Measurements from ENCODE around the gene RUFY4.
"Not testable (repeated sequence)": the region's sequence is repeated elsewhere in the genome, so short reads cannot be mapped to it uniquely, and the experiment has no call there.

Gene RUFY4

DNA sequence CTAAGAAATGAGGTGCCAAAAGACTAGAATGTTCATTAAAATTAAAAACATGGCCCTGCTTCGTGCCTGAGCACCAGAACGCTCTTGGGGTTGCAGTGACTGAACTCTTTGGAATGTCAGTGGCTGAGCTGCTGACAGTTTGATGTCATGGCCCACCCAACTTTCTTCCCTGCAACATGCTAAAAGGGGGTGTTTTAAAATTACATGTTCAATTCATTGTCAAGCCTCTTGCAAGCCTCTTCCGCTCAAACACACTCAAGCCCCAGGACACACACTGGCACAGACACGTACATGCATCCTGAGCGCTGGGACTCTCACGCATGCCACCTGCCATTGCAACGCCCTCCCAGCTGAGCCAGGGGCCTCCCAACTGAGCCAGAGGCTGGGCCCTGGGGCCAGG, 12.6 kb downstream of the RUFY4 start:
- Mint-ChIP-seq H3K9me3 (ENCODE audit: low read depth) (peaks cover 5% of the 10 kb centered on the region), H3K27me3 (peaks cover 1% of the 10 kb centered on the region), H3K36me3 (peaks cover 4% of the 10 kb centered on the region), H3K4me3 (no peak overlapping the region), H3K4me1 (ENCODE audit: low read depth) (no peaks in the 10 kb centered on the region), H3K27ac (no peak overlapping the region)

DNA sequence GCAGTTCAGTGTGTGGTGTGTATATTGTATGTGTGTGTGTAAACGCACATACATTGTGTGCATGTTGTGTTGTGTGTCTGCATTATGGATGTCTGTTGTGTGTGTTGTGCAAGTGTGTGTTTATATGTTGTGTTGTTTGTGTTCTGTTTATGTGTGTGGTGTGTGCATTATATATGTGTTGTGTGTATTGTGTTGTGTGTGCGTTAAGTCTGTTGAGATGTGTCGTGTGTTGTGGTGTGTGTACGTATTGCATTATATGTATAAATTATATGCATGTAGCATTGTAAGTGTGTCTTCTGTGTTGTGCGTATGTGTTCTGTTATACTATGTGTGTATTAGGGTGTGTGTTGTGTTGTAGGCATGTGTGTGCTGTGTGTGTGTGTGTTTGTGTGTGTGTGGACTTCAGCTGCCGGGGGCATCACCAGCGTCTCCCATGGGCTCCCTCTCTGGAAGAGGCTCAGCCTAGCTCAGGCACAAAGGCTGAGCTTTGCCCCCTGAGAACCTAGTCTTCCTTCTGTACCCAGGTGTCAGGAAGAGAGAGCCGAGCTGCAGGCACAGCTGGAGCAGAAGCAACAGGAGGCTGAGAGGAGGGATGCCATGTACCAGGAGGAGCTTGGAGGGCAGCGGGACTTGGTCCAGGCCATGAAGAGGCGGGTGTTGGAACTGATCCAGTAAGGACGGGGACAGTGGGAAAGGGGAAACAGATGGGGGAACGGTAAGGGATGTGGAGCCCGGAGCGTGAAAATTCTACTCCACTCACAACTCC, 13.7 kb downstream of the RUFY4 start:
- H3K27me3 Mint-ChIP-seq = peaks cover 1% of the 10 kb centered on the region
- no peak overlapping the region for H3K4me3 Mint-ChIP-seq
- H3K27ac Mint-ChIP-seq = no peak overlapping the region
- peaks cover 4% of the 10 kb centered on the region for H3K36me3 Mint-ChIP-seq
- H3K4me1 Mint-ChIP-seq (ENCODE audit: low read depth) = no peaks in the 10 kb centered on the region
- peaks cover 5% of the 10 kb centered on the region for H3K9me3 Mint-ChIP-seq (ENCODE audit: low read depth)

DNA sequence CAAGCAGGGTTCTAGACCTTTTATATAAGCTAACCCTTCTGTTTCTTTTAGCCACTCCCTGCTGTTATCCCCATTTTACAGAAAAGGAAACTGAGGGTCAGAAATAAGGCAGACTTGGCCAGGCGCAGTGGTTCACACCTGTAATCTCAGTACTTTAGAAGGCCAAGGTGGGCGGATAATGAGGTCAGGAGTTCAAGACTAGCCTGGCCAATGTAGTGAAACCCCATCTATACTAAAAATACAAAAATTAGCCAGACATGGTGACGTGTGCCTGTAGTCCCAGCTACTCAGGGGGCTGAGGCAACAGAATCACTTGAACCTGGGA, 14.3 kb downstream of the RUFY4 start:
- Mint-ChIP-seq H3K27ac (no peak overlapping the region), H3K36me3 (peaks cover 4% of the 10 kb centered on the region), H3K4me1 (ENCODE audit: low read depth) (no peaks in the 10 kb centered on the region), H3K9me3 (ENCODE audit: low read depth) (peaks cover 5% of the 10 kb centered on the region), H3K27me3 (peaks cover 1% of the 10 kb centered on the region), H3K4me3 (no peak overlapping the region)

GRCh38 chr2:218086478-218086877, 17.4 kb downstream of the RUFY4 start:
- H3K9me3 Mint-ChIP-seq (ENCODE audit: low read depth) = peaks cover 5% of the 10 kb centered on the region
- no peak overlapping the region for H3K27ac Mint-ChIP-seq
- no peak overlapping the region for H3K4me3 Mint-ChIP-seq
- peaks cover 4% of the 10 kb centered on the region for H3K36me3 Mint-ChIP-seq
- peaks cover 4% of the 10 kb centered on the region for H3K27me3 Mint-ChIP-seq
- H3K4me1 Mint-ChIP-seq (ENCODE audit: low read depth) = no peaks in the 10 kb centered on the region

GRCh38 chr2:218089259-218089658, 20.2 kb downstream of the RUFY4 start:
- Mint-ChIP-seq H3K36me3 (peaks cover 4% of the 10 kb centered on the region), H3K27ac (no peak overlapping the region), H3K4me3 (no peak overlapping the region), H3K27me3 (peaks cover 3% of the 10 kb centered on the region), H3K4me1 (ENCODE audit: low read depth) (no peaks in the 10 kb centered on the region), H3K9me3 (ENCODE audit: low read depth) (peaks cover 5% of the 10 kb centered on the region)

DNA sequence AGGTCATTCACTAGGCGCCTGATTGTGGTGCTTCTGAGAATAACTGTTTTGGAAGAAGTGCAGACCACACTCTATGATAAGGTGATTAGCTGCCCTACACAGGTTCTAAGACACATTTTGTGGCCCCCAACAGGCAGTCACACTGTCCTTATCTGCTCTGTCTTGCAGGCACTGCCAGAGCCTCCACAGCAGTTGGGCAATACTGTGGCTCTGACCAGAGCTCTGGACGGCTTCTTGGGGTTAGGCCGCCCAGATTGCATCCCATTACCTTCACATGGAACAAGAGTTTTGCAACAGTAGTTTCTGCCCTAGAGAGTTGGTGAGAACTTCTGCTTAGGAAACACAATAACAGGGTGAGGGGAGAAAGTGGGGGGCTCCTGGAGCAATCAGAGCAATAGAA, 22.7 kb downstream of the RUFY4 start:
- no peak overlapping the region for H3K4me3 Mint-ChIP-seq
- peaks cover 3% of the 10 kb centered on the region for H3K27me3 Mint-ChIP-seq
- H3K36me3 Mint-ChIP-seq = no peaks in the 10 kb centered on the region
- H3K27ac Mint-ChIP-seq = no peak overlapping the region
- H3K4me1 Mint-ChIP-seq (ENCODE audit: low read depth) = no peaks in the 10 kb centered on the region
- H3K9me3 Mint-ChIP-seq (ENCODE audit: low read depth) = no peaks in the 10 kb centered on the region

DNA sequence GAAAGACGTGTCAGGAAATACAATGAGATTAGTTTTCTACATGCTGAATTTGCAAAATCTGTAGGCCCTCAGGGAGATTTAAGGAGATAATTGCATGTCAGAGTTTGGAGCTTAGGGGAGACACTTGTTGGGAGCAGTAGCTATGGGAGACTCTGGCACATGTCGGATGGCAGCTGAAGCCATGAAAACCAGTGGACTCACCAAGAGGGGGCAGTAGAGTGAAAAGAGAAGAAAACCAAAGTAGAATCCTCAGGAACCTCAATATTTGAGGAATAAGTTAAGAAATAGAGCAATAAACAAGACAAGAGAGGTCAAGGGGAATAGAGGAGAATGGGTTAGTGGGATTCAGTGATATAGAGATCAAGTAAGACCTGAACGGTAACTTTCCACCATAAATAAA, 24.8 kb downstream of the RUFY4 start:
- Mint-ChIP-seq H3K9me3 (ENCODE audit: low read depth) (no peaks in the 10 kb centered on the region), H3K27me3 (peaks cover 3% of the 10 kb centered on the region), H3K4me1 (ENCODE audit: low read depth) (no peaks in the 10 kb centered on the region), H3K36me3 (no peaks in the 10 kb centered on the region), H3K27ac (no peak overlapping the region), H3K4me3 (no peak overlapping the region)

GRCh38 chr2:218095853-218096252, 26.8 kb downstream of the RUFY4 start:
- peaks cover under 1% of the 10 kb centered on the region for H3K27me3 Mint-ChIP-seq
- no peak overlapping the region for H3K27ac Mint-ChIP-seq

DNA sequence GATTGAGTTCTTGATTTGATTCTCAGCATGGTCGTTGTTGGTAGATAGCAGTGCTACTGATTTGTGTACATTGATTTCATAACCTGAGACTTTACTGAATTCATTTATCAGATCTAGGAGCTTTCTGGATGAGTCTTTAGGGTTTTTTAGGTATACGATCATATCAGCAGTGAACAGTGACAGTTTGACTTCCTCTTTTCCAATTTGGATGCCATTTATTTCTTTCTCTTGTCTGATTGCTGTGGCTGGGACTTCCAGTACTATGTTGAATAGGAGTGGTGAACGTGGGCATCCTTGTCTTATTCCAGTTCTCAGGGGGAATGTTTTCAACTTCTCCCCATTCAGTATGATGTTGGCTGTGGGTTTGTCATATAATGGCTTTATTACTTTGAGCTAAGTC, 28.9 kb downstream of the RUFY4 start:
- Mint-ChIP-seq H3K27ac (no peak overlapping the region), H3K27me3 (peaks cover 2% of the 10 kb centered on the region), H3K36me3 (no peaks in the 10 kb centered on the region), H3K4me3 (no peak overlapping the region), H3K9me3 (ENCODE audit: low read depth) (no peaks in the 10 kb centered on the region), H3K4me1 (ENCODE audit: low read depth) (no peaks in the 10 kb centered on the region)

More at GRCh38 chr2:218095853-218096252, 26.8 kb downstream of the RUFY4 start:
- no peaks in the 10 kb centered on the region for H3K9me3 Mint-ChIP-seq (ENCODE audit: low read depth)
- no peaks in the 10 kb centered on the region for H3K4me1 Mint-ChIP-seq (ENCODE audit: low read depth)
- H3K36me3 Mint-ChIP-seq = no peaks in the 10 kb centered on the region
- H3K4me3 Mint-ChIP-seq = no peak overlapping the region

GRCh38 chr2:218108834-218109233, 39.8 kb downstream of the RUFY4 start:
- H3K9me3 Mint-ChIP-seq (ENCODE audit: low read depth) = not testable (repeated sequence)

DNA sequence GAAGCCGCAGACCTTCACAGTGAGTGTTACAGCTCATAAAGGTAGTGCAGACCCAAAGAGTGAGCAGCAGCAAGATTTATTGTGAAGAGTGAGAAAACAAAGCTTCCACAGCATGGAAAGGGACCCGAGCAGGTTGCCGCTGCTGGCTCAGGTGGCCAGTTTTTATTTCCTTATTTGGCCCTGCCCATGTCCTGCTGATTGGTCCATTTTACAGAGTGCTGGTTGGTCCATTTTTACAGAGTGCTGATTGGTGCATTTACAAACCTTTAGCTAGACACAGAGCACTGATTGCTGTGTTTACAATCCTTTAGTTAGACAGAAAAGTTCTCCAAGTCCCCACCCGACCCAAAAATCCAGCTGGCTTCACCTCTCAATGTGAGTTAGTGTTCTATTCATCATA, 52.7 kb downstream of the RUFY4 start:
- peaks cover 10% of the 10 kb centered on the region for H3K36me3 Mint-ChIP-seq
- H3K27me3 Mint-ChIP-seq; H3K27ac Mint-ChIP-seq; H3K4me1 Mint-ChIP-seq (ENCODE audit: low read depth); H3K4me3 Mint-ChIP-seq: not testable (repeated sequence)
- H3K9me3 Mint-ChIP-seq (ENCODE audit: low read depth) = peaks cover 11% of the 10 kb centered on the region

More at GRCh38 chr2:218108834-218109233, 39.8 kb downstream of the RUFY4 start:
- H3K36me3 Mint-ChIP-seq; H3K27ac Mint-ChIP-seq; H3K4me3 Mint-ChIP-seq; H3K4me1 Mint-ChIP-seq (ENCODE audit: low read depth): not testable (repeated sequence)
- peaks cover 15% of the 10 kb centered on the region for H3K27me3 Mint-ChIP-seq

DNA sequence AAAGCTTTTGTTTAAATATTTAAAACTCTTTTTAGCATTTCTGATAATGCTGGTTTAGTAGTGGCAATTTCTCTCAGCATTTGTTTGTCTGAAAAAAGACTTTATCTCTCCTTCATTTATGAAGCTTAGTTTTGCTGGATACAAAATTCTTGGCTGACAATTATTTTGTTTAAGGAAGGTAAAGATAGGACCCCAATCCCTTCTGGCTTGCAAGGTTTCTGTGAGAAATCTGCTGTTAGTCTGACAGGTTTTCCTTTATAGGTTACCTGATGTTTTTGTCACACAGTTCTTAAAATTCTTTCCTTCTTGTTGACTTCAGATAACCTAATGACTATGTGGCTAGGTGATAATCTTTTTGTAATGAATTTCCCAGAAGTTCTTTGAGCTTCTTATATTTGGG, 53.2 kb downstream of the RUFY4 start:
- peaks cover 11% of the 10 kb centered on the region for H3K9me3 Mint-ChIP-seq (ENCODE audit: low read depth)
- not testable (repeated sequence) for H3K27me3 Mint-ChIP-seq; H3K4me1 Mint-ChIP-seq (ENCODE audit: low read depth); H3K27ac Mint-ChIP-seq; H3K4me3 Mint-ChIP-seq
- H3K36me3 Mint-ChIP-seq = peaks cover 10% of the 10 kb centered on the region

DNA sequence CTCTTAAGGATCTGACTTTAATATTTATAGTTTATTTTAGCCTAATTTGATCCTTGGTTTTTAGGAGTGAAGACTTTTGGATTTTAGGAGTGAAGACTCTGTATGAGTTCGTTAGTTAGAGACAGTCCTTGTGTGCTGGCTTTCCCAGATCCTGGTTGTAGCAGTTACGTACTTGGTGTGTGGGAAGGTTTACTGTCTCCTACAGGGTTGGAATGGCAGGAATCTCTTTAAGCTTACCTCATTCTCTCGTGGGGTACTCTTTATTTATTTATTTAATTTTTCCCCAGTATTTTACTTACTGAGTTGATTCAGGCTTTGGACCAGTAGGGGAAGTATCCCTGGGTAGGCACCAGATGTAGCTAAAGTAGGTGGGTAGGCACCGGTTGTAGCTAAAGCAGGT, 54.9 kb downstream of the RUFY4 start:
- Mint-ChIP-seq H3K36me3 (peaks cover 10% of the 10 kb centered on the region), H3K27me3 (peaks cover 4% of the 10 kb centered on the region), H3K4me1 (ENCODE audit: low read depth) (peaks cover 5% of the 10 kb centered on the region), H3K9me3 (ENCODE audit: low read depth) (peaks cover 11% of the 10 kb centered on the region), H3K4me3 (no peak overlapping the region), H3K27ac (no peak overlapping the region)

DNA sequence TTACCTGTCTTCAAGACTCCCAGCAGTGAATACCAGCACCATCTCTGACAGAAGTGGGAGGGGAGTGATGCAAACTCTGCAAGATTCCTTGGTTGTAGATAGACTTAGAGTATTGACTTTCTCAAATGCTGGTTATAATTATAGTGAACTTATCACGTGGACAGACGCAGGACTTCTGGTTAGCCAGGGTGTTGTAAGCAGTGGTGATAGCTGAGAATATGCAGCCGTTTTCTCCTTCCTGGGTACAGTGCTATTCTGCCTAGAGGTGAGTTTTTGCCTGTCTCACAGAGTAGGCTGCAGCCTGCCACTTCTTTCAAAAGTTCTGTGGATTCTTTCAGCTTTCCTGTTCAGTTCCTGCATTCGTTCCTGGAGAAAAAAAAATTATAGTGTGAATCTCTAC, 56.0 kb downstream of the RUFY4 start:
- H3K27me3 Mint-ChIP-seq = peaks cover 4% of the 10 kb centered on the region
- peaks cover 5% of the 10 kb centered on the region for H3K4me1 Mint-ChIP-seq (ENCODE audit: low read depth)
- no peak overlapping the region for H3K4me3 Mint-ChIP-seq
- H3K27ac Mint-ChIP-seq = no peak overlapping the region
- peaks cover 11% of the 10 kb centered on the region for H3K9me3 Mint-ChIP-seq (ENCODE audit: low read depth)
- H3K36me3 Mint-ChIP-seq = peaks cover 10% of the 10 kb centered on the region

- peaks cover 10% of the 10 kb centered on the region for H3K36me3 Mint-ChIP-seq
- H3K4me3 Mint-ChIP-seq = no peak within 1 kb of the TSS
- peaks cover 3% of the 10 kb centered on the region for H3K27me3 Mint-ChIP-seq
- peaks cover 5% of the 10 kb centered on the region for H3K4me1 Mint-ChIP-seq (ENCODE audit: low read depth)
- H3K27ac Mint-ChIP-seq = no peak within 1 kb of the TSS
- peaks cover 11% of the 10 kb centered on the region for H3K9me3 Mint-ChIP-seq (ENCODE audit: low read depth)
These were observed 56.6 kb downstream of the RUFY4 start, which contains the start of gene CXCR2 for GRCh38 chr2:218125626-218126080. Gene CXCR2, plus strand, starts transcription at chr2:218126028. Its CDS starts 8,774 bp downstream, at chr2:218134802.

DNA sequence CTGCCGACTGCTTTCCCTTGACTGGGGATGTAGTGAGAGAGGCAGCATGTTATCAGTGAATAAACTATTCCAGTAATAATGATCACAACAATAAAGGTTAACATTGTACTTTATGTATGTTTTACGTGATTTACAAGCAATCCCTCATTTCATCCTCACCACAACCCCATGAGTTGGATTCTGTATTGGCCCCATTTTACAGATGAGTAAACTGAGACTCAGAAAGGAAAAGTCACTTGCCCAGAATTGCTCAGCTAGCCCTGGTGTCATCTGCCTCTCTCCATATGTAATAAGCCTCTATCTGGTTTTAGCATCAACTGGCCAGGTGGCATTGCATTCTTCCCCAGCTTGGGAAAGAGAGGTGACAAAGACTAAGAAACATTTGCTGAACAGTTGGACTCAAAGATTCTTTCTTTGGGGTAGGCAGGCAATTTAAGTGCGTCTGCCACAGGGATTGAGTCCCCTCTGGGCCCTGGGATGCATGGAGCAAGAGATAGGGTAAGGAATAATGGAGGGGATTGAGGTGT, 58.9 kb downstream of the RUFY4 start:
- H3K9me3 Mint-ChIP-seq (ENCODE audit: low read depth) = no peaks in the 10 kb centered on the region
- no peak overlapping the region for H3K27ac Mint-ChIP-seq
- peaks cover 3% of the 10 kb centered on the region for H3K27me3 Mint-ChIP-seq
- no peaks in the 10 kb centered on the region for H3K36me3 Mint-ChIP-seq
- H3K4me1 Mint-ChIP-seq (ENCODE audit: low read depth) = peaks cover 5% of the 10 kb centered on the region
- no peak overlapping the region for H3K4me3 Mint-ChIP-seq
